Measurements from ENCODE around the gene TANGO6.

DNA sequence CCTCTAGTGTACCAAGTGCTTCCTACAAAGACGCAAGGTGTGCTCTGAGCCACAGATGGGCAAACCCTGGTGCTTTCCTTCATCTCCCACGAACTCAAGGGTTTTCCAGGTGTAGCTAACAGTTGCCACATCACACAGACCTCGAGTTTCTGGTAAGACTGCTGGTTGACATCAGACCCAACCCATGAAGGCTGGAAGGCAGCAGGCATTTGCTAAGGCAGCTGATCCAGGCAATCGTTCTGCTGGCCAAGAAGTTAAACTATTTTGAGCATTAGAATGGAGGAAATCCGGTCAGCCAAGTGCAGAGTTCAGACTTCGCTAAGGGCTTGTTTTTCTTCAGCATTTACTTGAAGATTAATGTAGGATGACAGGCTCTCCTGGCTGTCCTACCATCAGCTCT lies 273.6 kb downstream of the TANGO6 start:
- TF ChIP-seq POLR2A (IDR thresholded peaks at IDR 0.05; ENCODE audit: low read length) (no peak), GATA1 (IDR thresholded peaks at IDR 0.05; ENCODE audit: low read depth, low read length) (no peak)
